MCF 10A (cell line): ENCODE measurements around the gene MED28. TPM values are rescaled to one million over a fixed set of nuclear protein-coding genes. Genes with fewer than 3 reads are reported as not detected.

Experiments
- BruUV-seq: library from RNA; stranded (reverse); fragments of 400-500 nt; replicated peaks from 2 replicates; lab custom pipeline; 2021; lab: Mats Ljungman, UMichigan
- CTCF ChIA-PET: fragments of 300-600 bp; sonication (Branson Sonifier 250); formaldehyde crosslinking; extraction: SDS; loops from one replicate; lab custom pipeline; 2021; ENCODE audit warnings: antibody characterized with exemption, inconsistent platforms; lab: Yijun Ruan, JAX
- POLR2A ChIA-PET: fragments of 300-600, 350-650 bp; sonication (Branson Sonifier 250); formaldehyde crosslinking; extraction: SDS; loops from one replicate; lab custom pipeline; 2020; ENCODE audit warnings: antibody characterized with exemption, inconsistent platforms; lab: Yijun Ruan, JAX
- DNase-seq: peaks from one replicate; pipeline ENCODE4 v3.0.0-alpha.2; 2018; ENCODE audit not compliant: unreplicated experiment
- H3K27ac Mint-ChIP-seq: one replicate; pipeline ENCODE4 v1.8.0; 2022; ENCODE audit warnings: mild to moderate bottlenecking, low read depth, mixed read lengths; ENCODE audit not compliant: unreplicated experiment
- H3K27me3 Mint-ChIP-seq: one replicate; pipeline ENCODE4 v1.8.0; 2022; ENCODE audit warnings: mixed read lengths; ENCODE audit not compliant: insufficient read depth, unreplicated experiment
- H3K36me3 Mint-ChIP-seq: one replicate; pipeline ENCODE4 v1.8.0; 2022; ENCODE audit warnings: mild to moderate bottlenecking, moderate library complexity, mixed read lengths; ENCODE audit not compliant: insufficient read depth, unreplicated experiment
- H3K4me1 Mint-ChIP-seq: one replicate; pipeline ENCODE4 v1.8.0; 2022; ENCODE audit warnings: mixed read lengths; ENCODE audit not compliant: insufficient read depth, unreplicated experiment
- H3K4me3 Mint-ChIP-seq: one replicate; pipeline ENCODE4 v1.8.0; 2022; ENCODE audit warnings: mild to moderate bottlenecking, moderate library complexity, mixed read lengths; ENCODE audit not compliant: unreplicated experiment
- H3K9me3 Mint-ChIP-seq: one replicate; pipeline ENCODE4 v1.8.0; 2022; ENCODE audit warnings: mixed read lengths; ENCODE audit not compliant: unreplicated experiment
- intact Hi-C: fragments of 100-400 bp; cut with micrococcal nuclease; formaldehyde crosslinking; loops from 2 replicates; pipeline ENCODE4 v1.14.1; 2022
- total RNA-seq: library from RNA; stranded (reverse); gene quantifications from 2 replicates; pipeline ENCODE4 v1.2.3, GENCODE V29; 2022
- TF ChIP-seq, protein P1 (sequence below): fragments of 200-600 bp; IDR thresholded peaks from one replicate; pipeline ENCODE4 v1.8.0; 2022; ENCODE audit warnings: antibody characterized with exemption, mild to moderate bottlenecking; ENCODE audit not compliant: unreplicated experiment

The MED28 gene
- total RNA-seq, 1 experiment from 2014 or later = 32.1 TPM

DNA sequence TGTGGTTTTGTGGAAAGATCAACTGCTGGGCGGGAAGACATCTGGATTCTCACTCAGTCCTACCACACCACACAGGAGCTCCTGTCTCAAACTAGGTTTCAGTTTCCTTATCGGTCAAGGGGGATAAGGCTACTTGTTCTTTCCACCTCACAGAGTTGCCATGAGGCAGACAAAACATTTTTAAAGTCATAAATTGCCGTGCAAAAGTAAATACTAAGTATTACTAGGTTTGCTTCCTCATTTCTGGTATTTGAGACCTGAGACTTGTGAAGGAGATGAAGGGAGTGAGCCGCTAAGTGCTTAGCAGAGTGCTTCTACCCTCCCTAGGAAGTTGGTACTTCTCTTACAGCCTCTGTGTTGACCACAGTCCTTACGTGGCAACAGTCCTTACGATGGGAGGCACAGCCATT is 36.0 kb upstream of the MED28 start:
- TF ChIP-seq, protein P1, sequence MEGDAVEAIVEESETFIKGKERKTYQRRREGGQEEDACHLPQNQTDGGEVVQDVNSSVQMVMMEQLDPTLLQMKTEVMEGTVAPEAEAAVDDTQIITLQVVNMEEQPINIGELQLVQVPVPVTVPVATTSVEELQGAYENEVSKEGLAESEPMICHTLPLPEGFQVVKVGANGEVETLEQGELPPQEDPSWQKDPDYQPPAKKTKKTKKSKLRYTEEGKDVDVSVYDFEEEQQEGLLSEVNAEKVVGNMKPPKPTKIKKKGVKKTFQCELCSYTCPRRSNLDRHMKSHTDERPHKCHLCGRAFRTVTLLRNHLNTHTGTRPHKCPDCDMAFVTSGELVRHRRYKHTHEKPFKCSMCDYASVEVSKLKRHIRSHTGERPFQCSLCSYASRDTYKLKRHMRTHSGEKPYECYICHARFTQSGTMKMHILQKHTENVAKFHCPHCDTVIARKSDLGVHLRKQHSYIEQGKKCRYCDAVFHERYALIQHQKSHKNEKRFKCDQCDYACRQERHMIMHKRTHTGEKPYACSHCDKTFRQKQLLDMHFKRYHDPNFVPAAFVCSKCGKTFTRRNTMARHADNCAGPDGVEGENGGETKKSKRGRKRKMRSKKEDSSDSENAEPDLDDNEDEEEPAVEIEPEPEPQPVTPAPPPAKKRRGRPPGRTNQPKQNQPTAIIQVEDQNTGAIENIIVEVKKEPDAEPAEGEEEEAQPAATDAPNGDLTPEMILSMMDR = no peak
- H3K36me3 Mint-ChIP-seq = peaks cover 30% of the 10 kb centered on the region
- peak overlapping the region; percentile 94 for H3K27ac Mint-ChIP-seq
- no TSS peak for BruUV-seq
- H3K9me3 Mint-ChIP-seq = no peaks in the 10 kb centered on the region
- no peak for DNase-seq
- H3K4me1 Mint-ChIP-seq = peaks cover 12% of the 10 kb centered on the region
- intact Hi-C loops = loop anchor here (5.0 kb wide), 1 partner anchor 34 kb away; the partner anchor contains the start of gene MED28
- peak overlapping the region; percentile 91 for H3K4me3 Mint-ChIP-seq
- no peaks in the 10 kb centered on the region for H3K27me3 Mint-ChIP-seq
- CTCF ChIA-PET = interaction anchor here (0.5 to 1.7 kb wide), 7 partner anchors 30 to 238 kb away, joined by 3 to 8 read pairs (median 3); partner anchors contain the start of gene MED28
- POLR2A ChIA-PET = interaction anchor here (0.9 to 4.1 kb wide), 10 partner anchors 10 to 260 kb away, joined by 3 to 33 read pairs (median 4); partner anchors contain the start of genes CLRN2, DCAF16, MED28 and NCAPG

DNA sequence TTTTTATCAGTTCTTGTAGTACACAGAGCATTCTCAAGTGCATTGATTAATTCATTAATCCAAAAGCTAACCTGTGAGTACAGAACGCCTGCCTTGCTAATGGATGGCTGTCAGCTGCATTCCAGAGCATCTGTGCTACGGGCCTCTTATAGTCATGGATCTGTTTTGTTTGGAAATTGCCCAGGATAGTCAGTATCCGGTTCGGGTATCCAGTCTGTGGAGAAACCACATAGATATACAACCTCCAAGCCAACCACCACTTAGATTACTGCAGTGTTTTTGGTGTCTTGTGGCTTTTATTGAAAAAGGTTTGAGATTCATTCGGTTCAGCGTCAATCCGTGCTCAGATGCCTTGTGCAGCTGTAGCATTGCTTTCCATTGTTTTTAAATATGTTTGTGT is 33.5 kb upstream of the MED28 start:
- BruUV-seq = no TSS peak
- Mint-ChIP-seq H3K4me3 (no peak overlapping the region), H3K4me1 (peaks cover 12% of the 10 kb centered on the region), H3K27ac (peak overlapping the region; percentile 12), H3K9me3 (no peaks in the 10 kb centered on the region), H3K27me3 (no peaks in the 10 kb centered on the region), H3K36me3 (peaks cover 54% of the 10 kb centered on the region)
- intact Hi-C loops = no loop called here
- ChIA-PET POLR2A (interaction anchor here (1.3 to 1.4 kb wide), 2 partner anchors 23 to 230 kb away, joined by 4 read pairs; partner anchors contain the start of genes DCAF16 and NCAPG), CTCF (interaction anchor here (3.7 kb wide), 1 partner anchor 17 kb away, joined by 9 read pairs; no protein-coding TSS in a partner anchor)
- TF ChIP-seq, protein P1 = no peak
- DNase-seq = no peak

DNA sequence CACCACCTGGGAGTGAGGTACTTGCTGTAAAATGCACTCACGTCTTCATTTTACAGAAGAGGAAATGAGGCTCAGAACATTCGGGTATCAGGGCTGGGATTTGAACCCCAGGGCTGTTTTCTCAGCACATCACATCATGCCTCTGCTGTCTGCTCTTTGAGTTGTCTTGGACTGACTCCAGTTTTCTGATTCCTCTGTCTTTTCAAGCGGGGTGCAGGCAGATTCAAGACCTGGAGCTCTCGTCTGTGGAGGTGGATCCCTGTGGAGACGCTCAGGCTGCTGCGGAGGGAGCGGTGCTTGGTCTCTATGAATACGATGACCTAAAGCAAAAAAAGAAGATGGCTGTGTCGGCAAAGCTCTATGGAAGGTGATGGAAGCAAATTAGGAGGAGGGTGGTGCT is 31.2 kb upstream of the MED28 start:
- BruUV-seq = no TSS peak
- POLR2A ChIA-PET = no interaction called here
- CTCF ChIA-PET = interaction anchor here (1.2 to 3.7 kb wide), 2 partner anchors 10 to 15 kb away, joined by 4 to 9 read pairs; no protein-coding TSS in a partner anchor
- H3K27me3 Mint-ChIP-seq = no peaks in the 10 kb centered on the region
- intact Hi-C loops = no loop called here
- no peak overlapping the region for H3K4me3 Mint-ChIP-seq
- TF ChIP-seq, protein P1 = no peak
- no peak overlapping the region for H3K27ac Mint-ChIP-seq
- peaks cover 8% of the 10 kb centered on the region for H3K4me1 Mint-ChIP-seq
- peaks cover 68% of the 10 kb centered on the region for H3K36me3 Mint-ChIP-seq
- no peak for DNase-seq
- H3K9me3 Mint-ChIP-seq = no peaks in the 10 kb centered on the region

DNA sequence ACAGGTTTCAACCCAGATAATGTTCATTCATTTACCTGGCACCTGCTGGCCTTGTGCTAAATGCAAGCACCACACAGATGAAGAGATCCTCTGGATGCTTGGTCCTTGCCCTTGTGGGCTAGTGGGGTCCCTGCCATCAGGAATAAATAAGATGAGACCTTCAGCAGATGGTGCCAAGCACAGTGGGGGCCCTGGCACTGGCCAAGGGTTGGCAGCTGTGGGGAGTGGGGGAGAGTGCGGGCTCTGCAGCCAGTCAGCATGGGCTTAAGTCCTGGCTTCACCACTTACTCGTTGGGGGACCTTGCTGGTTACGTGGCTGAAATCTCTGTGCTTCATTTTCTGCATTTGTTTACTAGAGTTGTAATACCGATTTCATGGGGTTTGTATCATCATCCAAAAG is 30.5 kb upstream of the MED28 start:
- Mint-ChIP-seq H3K4me1 (peaks cover 2% of the 10 kb centered on the region), H3K9me3 (no peaks in the 10 kb centered on the region), H3K27ac (no peak overlapping the region), H3K4me3 (no peak overlapping the region), H3K36me3 (peaks cover 75% of the 10 kb centered on the region), H3K27me3 (no peaks in the 10 kb centered on the region)
- TF ChIP-seq, protein P1 = no peak
- no TSS peak for BruUV-seq
- intact Hi-C loops = no loop called here
- CTCF ChIA-PET = interaction anchor here (1.2 to 3.7 kb wide), 3 partner anchors 10 to 26 kb away, joined by 3 to 9 read pairs (median 4); no protein-coding TSS in a partner anchor
- no peak for DNase-seq
- POLR2A ChIA-PET = no interaction called here
